ENCODE results near the gene TPI1. TPM values are rescaled to one million over a fixed set of nuclear protein-coding genes. Genes with fewer than 3 reads are reported as not detected.

The TPI1 gene
- total and polyA plus RNA-seq, 2 of the 8 experiments (the other 6 are each of a cell fraction or from before 2014, with no cell fraction given), result 910 to 3,018 TPM

DNA sequence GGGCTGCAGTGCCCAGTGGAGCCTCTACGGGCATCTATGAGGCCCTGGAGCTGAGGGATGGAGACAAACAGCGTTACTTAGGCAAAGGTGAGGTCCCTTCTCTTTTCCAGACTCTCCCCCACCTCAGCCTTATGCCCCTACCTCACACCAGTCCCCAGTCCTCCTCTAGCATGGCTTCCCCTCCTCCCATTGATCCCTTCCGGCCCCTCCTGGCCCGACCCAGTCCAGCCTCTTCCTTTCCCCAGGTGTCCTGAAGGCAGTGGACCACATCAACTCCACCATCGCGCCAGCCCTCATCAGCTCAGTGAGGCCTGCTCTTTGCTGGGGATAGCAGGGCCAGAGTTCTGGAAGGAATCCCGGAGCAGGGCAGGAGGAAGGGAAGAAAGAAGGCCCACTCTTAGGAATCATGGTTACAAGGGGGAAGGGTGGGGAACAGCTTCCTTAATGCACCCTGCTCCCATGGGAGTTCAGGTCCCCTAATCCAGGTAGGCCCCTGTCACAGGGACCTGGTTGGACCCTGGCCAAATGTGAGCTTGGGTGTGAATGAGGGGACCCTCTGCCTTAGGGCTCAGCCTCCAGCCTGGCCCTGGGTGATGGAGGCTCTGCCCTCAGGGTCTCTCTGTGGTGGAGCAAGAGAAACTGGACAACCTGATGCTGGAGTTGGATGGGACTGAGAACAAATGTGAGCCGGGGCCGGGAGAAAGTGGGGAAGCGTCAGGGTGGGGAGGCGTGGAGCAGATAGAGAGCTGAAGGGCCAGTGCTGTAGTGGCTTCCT, 49.3 kb downstream of the TPI1 start (continued):
- TF ChIP-seq, protein P1, sequence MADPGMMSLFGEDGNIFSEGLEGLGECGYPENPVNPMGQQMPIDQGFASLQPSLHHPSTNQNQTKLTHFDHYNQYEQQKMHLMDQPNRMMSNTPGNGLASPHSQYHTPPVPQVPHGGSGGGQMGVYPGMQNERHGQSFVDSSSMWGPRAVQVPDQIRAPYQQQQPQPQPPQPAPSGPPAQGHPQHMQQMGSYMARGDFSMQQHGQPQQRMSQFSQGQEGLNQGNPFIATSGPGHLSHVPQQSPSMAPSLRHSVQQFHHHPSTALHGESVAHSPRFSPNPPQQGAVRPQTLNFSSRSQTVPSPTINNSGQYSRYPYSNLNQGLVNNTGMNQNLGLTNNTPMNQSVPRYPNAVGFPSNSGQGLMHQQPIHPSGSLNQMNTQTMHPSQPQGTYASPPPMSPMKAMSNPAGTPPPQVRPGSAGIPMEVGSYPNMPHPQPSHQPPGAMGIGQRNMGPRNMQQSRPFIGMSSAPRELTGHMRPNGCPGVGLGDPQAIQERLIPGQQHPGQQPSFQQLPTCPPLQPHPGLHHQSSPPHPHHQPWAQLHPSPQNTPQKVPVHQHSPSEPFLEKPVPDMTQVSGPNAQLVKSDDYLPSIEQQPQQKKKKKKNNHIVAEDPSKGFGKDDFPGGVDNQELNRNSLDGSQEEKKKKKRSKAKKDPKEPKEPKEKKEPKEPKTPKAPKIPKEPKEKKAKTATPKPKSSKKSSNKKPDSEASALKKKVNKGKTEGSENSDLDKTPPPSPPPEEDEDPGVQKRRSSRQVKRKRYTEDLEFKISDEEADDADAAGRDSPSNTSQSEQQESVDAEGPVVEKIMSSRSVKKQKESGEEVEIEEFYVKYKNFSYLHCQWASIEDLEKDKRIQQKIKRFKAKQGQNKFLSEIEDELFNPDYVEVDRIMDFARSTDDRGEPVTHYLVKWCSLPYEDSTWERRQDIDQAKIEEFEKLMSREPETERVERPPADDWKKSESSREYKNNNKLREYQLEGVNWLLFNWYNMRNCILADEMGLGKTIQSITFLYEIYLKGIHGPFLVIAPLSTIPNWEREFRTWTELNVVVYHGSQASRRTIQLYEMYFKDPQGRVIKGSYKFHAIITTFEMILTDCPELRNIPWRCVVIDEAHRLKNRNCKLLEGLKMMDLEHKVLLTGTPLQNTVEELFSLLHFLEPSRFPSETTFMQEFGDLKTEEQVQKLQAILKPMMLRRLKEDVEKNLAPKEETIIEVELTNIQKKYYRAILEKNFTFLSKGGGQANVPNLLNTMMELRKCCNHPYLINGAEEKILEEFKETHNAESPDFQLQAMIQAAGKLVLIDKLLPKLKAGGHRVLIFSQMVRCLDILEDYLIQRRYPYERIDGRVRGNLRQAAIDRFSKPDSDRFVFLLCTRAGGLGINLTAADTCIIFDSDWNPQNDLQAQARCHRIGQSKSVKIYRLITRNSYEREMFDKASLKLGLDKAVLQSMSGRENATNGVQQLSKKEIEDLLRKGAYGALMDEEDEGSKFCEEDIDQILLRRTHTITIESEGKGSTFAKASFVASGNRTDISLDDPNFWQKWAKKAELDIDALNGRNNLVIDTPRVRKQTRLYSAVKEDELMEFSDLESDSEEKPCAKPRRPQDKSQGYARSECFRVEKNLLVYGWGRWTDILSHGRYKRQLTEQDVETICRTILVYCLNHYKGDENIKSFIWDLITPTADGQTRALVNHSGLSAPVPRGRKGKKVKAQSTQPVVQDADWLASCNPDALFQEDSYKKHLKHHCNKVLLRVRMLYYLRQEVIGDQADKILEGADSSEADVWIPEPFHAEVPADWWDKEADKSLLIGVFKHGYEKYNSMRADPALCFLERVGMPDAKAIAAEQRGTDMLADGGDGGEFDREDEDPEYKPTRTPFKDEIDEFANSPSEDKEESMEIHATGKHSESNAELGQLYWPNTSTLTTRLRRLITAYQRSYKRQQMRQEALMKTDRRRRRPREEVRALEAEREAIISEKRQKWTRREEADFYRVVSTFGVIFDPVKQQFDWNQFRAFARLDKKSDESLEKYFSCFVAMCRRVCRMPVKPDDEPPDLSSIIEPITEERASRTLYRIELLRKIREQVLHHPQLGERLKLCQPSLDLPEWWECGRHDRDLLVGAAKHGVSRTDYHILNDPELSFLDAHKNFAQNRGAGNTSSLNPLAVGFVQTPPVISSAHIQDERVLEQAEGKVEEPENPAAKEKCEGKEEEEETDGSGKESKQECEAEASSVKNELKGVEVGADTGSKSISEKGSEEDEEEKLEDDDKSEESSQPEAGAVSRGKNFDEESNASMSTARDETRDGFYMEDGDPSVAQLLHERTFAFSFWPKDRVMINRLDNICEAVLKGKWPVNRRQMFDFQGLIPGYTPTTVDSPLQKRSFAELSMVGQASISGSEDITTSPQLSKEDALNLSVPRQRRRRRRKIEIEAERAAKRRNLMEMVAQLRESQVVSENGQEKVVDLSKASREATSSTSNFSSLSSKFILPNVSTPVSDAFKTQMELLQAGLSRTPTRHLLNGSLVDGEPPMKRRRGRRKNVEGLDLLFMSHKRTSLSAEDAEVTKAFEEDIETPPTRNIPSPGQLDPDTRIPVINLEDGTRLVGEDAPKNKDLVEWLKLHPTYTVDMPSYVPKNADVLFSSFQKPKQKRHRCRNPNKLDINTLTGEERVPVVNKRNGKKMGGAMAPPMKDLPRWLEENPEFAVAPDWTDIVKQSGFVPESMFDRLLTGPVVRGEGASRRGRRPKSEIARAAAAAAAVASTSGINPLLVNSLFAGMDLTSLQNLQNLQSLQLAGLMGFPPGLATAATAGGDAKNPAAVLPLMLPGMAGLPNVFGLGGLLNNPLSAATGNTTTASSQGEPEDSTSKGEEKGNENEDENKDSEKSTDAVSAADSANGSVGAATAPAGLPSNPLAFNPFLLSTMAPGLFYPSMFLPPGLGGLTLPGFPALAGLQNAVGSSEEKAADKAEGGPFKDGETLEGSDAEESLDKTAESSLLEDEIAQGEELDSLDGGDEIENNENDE (IDR thresholded peaks at IDR 0.05; ENCODE audit: insufficient replicate concordance, low read length), result no peak
- no peak for TF ChIP-seq CREB1 (IDR thresholded peaks at IDR 0.05)
- TF ChIP-seq ZNF274 (IDR thresholded peaks at IDR 0.05; ENCODE audit: borderline replicate concordance, extremely low read depth, low read length), result no peak
- no peak for TF ChIP-seq TBP (IDR thresholded peaks at IDR 0.05; ENCODE audit: low read depth, low read length)
- TF ChIP-seq SP4 (IDR thresholded peaks at IDR 0.05; ENCODE audit: low read length), result no peak
- TF ChIP-seq, protein P2, sequence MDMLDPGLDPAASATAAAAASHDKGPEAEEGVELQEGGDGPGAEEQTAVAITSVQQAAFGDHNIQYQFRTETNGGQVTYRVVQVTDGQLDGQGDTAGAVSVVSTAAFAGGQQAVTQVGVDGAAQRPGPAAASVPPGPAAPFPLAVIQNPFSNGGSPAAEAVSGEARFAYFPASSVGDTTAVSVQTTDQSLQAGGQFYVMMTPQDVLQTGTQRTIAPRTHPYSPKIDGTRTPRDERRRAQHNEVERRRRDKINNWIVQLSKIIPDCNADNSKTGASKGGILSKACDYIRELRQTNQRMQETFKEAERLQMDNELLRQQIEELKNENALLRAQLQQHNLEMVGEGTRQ (IDR thresholded peaks at IDR 0.05; ENCODE audit: low read length), result no peak
- TF ChIP-seq RNF2 (IDR thresholded peaks at IDR 0.05; ENCODE audit: borderline replicate concordance, low read depth, low read length, missing control alignments, poor library complexity, severe bottlenecking), result no peak
- TF ChIP-seq CEBPB (IDR thresholded peaks at IDR 0.05; ENCODE audit: low read depth, low read length), result no peak
- TF ChIP-seq RXRA (IDR thresholded peaks at IDR 0.05; ENCODE audit: insufficient read depth, low read depth, low read length), result no peak

Data from H1 (cell line).